NCI-H510A (cell line): ENCODE measurements around the gene R3HCC1L.

Experiments used
- DNase-seq: peaks from one replicate; lab custom pipeline; 2025; lab: John Stamatoyannopoulos, UW

R3HCC1L gene

GRCh38 chr10:98260350-98260749, 125.9 kb downstream of the R3HCC1L start:
- no peak for DNase-seq

GRCh38 chr10:98260752-98261151, 126.3 kb downstream of the R3HCC1L start:
- no peak for DNase-seq

GRCh38 chr10:98261436-98262277, 127.2 kb downstream of the R3HCC1L start:
- no peak for DNase-seq

GRCh38 chr10:98262571-98262970, 128.1 kb downstream of the R3HCC1L start:
- DNase-seq: no peak

- no peak for DNase-seq
These were observed 128.6 kb downstream of the R3HCC1L start for GRCh38 chr10:98263088-98263487.

- DNase-seq: no peak
These were observed 130.1 kb downstream of the R3HCC1L start for GRCh38 chr10:98264378-98265065.

GRCh38 chr10:98265403-98266378, 131.2 kb downstream of the R3HCC1L start:
- DNase-seq: no peak

- DNase-seq: no peak
These were observed 132.2 kb downstream of the R3HCC1L start for GRCh38 chr10:98266647-98267046.

- DNase-seq: no peak
These were observed 132.8 kb downstream of the R3HCC1L start for GRCh38 chr10:98267069-98267893.

GRCh38 chr10:98267894-98268693, 133.6 kb downstream of the R3HCC1L start, which contains the start of gene LOXL4:
LOXL4 (minus strand) TSS chr10:98268194; CDS start chr10:98263019, 5,175 bp downstream.
- DNase-seq: peak; percentile 19

GRCh38 chr10:98268694-98269431, 134.4 kb downstream of the R3HCC1L start:
- peak; percentile 44 for DNase-seq

GRCh38 chr10:98269435-98269912, 135.0 kb downstream of the R3HCC1L start:
- DNase-seq: peak; percentile 44

- DNase-seq: peak; percentile 23
These were observed 135.8 kb downstream of the R3HCC1L start for GRCh38 chr10:98270073-98270740.

GRCh38 chr10:98270786-98271185, 136.3 kb downstream of the R3HCC1L start:
- no peak for DNase-seq

- no peak for DNase-seq
These were observed 137.8 kb downstream of the R3HCC1L start for GRCh38 chr10:98272245-98272644.

- no peak for DNase-seq
These were observed 138.2 kb downstream of the R3HCC1L start for GRCh38 chr10:98272656-98273055.

- no peak for DNase-seq
These were observed 138.8 kb downstream of the R3HCC1L start for GRCh38 chr10:98273057-98273850.

- DNase-seq: no peak
These were observed 140.1 kb downstream of the R3HCC1L start for GRCh38 chr10:98274562-98274961.
